ENCODE data around the gene C5orf46. TPM values are rescaled to one million over a fixed set of nuclear protein-coding genes. Genes with fewer than 3 reads are reported as not detected.

C5orf46 gene
- polyA plus RNA-seq, 1 of the 3 experiments (the other 2 are of a cell fraction) = 4.1 TPM

GRCh38 chr5:147920420-147921030, 14.2 kb upstream of the C5orf46 start:
- TF ChIP-seq RXRA (IDR thresholded peaks at IDR 0.05; ENCODE audit: borderline replicate concordance, low read depth) (no peak), FOXJ3 (CRISPR knock-in tag; IDR thresholded peaks at IDR 0.05) (no peak)
- H4K20me1 ChIP-seq (ENCODE audit: insufficient read depth) = no peaks in the 10 kb centered on the region
- no peaks in the 10 kb centered on the region for H3K9me2 ChIP-seq
- no peaks in the 10 kb centered on the region for H3K36me3 ChIP-seq (replicated peaks in 1 of 2; ENCODE audit: control insufficient read depth in 1 of 2, insufficient read depth in 2 of 2, low read length in 1 of 2)
- ChIA-PET CTCF (no interaction called here), POLR2A (no interaction called here)
- H3K9me3 ChIP-seq = no peaks in the 10 kb centered on the region
- no peak overlapping the region for H3K4me3 ChIP-seq (ENCODE audit: low read depth in 2 of 2, low read length in 1 of 2)
- no peak overlapping the region for H2AFZ ChIP-seq (ENCODE audit: low read depth)
- DNase-seq = no peak
- H3K27ac ChIP-seq (ENCODE audit: low read depth in 2 of 2, low read length in 1 of 2) = no peak overlapping the region
- 65% methylated on average over 4 of the region's 4 CpGs for WGBS (ENCODE audit: low lambda C conversion rate)
- H3K27me3 ChIP-seq (ENCODE audit: insufficient read depth) = no peaks in the 10 kb centered on the region
- no peaks in the 10 kb centered on the region for H3F3A ChIP-seq (replicated peaks; ENCODE audit: insufficient read depth)
- no peaks in the 10 kb centered on the region for H3K79me2 ChIP-seq (ENCODE audit: insufficient read depth)
- H3K4me1 ChIP-seq (ENCODE audit: control insufficient read depth in 1 of 2, insufficient read depth in 2 of 2, low read depth in 1 of 2, low read length in 1 of 2) = peaks cover 0 to 8% of the 10 kb centered on the region in 2 experiments; a peak in 1 of 4 replicates
- no peak overlapping the region for H3K4me2 ChIP-seq
- no peak overlapping the region for H3K9ac ChIP-seq

DNA sequence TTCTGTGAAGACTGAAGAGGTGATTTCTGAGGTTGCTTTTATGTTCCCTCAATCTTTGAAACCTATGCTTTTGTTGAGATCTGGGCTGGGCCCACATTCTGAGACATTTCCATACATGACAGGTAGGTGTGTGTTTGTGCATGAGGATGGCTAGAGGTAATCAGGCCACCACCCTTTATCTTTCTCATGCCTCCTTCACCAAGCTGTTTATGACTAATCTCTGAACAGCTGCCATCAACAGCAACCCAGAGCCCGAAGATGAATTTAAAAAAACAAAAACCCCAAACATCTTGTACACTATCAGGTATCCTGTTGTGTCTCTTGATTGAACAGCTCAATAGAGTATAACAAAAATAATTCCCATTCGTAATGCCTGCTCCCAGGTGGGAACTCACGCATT, 12.6 kb upstream of the C5orf46 start:
- H3K4me2 ChIP-seq = no peak overlapping the region
- POLR2A ChIA-PET = no interaction called here
- H3K9ac ChIP-seq = no peak overlapping the region
- CTCF ChIA-PET = interaction anchor here (0.9 to 1.9 kb wide), 2 partner anchors 16 to 32 kb away, joined by 3 to 6 read pairs; no protein-coding TSS in a partner anchor
- no peaks in the 10 kb centered on the region for H4K20me1 ChIP-seq (ENCODE audit: insufficient read depth)
- peaks cover 2% of the 10 kb centered on the region for H3F3A ChIP-seq (replicated peaks; ENCODE audit: insufficient read depth)
- no peaks in the 10 kb centered on the region for H3K9me2 ChIP-seq
- H3K4me1 ChIP-seq (ENCODE audit: control insufficient read depth in 1 of 2, insufficient read depth in 2 of 2, low read depth in 1 of 2, low read length in 1 of 2) = peaks cover 0 to 8% of the 10 kb centered on the region in 2 experiments; a peak in 1 of 4 replicates
- H2AFZ ChIP-seq (ENCODE audit: low read depth) = no peak overlapping the region
- H3K79me2 ChIP-seq (ENCODE audit: insufficient read depth) = no peaks in the 10 kb centered on the region
- no peaks in the 10 kb centered on the region for H3K36me3 ChIP-seq (replicated peaks in 1 of 2; ENCODE audit: control insufficient read depth in 1 of 2, insufficient read depth in 2 of 2, low read length in 1 of 2)
- DNase-seq = no peak
- H3K9me3 ChIP-seq = no peaks in the 10 kb centered on the region
- H3K27ac ChIP-seq (ENCODE audit: low read depth in 2 of 2, low read length in 1 of 2) = no peak overlapping the region
- TF ChIP-seq GATA2 (CRISPR knock-in tag; IDR thresholded peaks at IDR 0.05) (no peak), YY1 (IDR thresholded peaks at IDR 0.05; ENCODE audit: low read depth) (no peak), MEF2A (IDR thresholded peaks at IDR 0.05; ENCODE audit: borderline replicate concordance, low read depth) (no peak), RAD21 (IDR thresholded peaks at IDR 0.05; ENCODE audit: low read length) (no peak), RCOR1 (IDR thresholded peaks at IDR 0.05; ENCODE audit: low read length) (no peak)
- TF ChIP-seq, protein P1, sequence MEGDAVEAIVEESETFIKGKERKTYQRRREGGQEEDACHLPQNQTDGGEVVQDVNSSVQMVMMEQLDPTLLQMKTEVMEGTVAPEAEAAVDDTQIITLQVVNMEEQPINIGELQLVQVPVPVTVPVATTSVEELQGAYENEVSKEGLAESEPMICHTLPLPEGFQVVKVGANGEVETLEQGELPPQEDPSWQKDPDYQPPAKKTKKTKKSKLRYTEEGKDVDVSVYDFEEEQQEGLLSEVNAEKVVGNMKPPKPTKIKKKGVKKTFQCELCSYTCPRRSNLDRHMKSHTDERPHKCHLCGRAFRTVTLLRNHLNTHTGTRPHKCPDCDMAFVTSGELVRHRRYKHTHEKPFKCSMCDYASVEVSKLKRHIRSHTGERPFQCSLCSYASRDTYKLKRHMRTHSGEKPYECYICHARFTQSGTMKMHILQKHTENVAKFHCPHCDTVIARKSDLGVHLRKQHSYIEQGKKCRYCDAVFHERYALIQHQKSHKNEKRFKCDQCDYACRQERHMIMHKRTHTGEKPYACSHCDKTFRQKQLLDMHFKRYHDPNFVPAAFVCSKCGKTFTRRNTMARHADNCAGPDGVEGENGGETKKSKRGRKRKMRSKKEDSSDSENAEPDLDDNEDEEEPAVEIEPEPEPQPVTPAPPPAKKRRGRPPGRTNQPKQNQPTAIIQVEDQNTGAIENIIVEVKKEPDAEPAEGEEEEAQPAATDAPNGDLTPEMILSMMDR (IDR thresholded peaks at IDR 0.05) = no peak
- WGBS (ENCODE audit: low lambda C conversion rate) = 55% methylated on average over 3 of the region's 3 CpGs
- H3K27me3 ChIP-seq (ENCODE audit: insufficient read depth) = no peaks in the 10 kb centered on the region
- H3K4me3 ChIP-seq (ENCODE audit: low read depth in 2 of 2, low read length in 1 of 2) = no peak overlapping the region

DNA sequence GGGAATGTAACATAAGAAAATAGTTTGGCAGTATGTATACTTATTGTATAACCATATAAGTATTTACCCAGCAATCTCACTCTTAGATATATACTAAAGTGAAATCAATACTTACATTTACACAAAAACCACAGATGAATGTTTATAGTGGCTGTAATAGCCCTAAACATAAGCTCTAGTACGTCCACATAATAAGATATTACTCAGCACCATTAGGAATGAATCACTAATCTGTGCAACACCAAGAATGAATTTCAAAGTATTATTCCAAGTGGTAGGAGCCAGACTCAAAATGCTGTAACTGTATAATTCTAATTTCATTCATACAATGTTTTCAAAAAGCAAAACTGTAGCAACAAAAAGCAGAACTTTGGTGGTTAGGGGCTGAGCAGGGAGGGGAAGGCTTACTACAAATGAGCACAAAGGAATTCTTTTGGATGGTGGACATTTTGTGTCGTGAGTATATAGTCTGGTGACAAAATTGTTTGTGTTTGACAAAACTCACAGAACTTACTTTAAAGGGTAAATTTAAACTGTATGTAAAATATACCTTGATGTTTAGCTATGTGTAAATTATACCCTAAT, 11.9 kb upstream of the C5orf46 start:
- Histone ChIP-seq H3K9me2 (no peaks in the 10 kb centered on the region), H3K9me3 (no peaks in the 10 kb centered on the region), H4K20me1 (ENCODE audit: insufficient read depth) (no peaks in the 10 kb centered on the region), H3K36me3 (replicated peaks in 1 of 2; ENCODE audit: control insufficient read depth in 1 of 2, insufficient read depth in 2 of 2, low read length in 1 of 2) (no peaks in the 10 kb centered on the region), H3K4me3 (ENCODE audit: low read depth in 2 of 2, low read length in 1 of 2) (no peak overlapping the region), H3K79me2 (ENCODE audit: insufficient read depth) (no peaks in the 10 kb centered on the region), H3K4me1 (ENCODE audit: control insufficient read depth in 1 of 2, insufficient read depth in 2 of 2, low read depth in 1 of 2, low read length in 1 of 2) (peaks cover 0 to 8% of the 10 kb centered on the region in 2 experiments; a peak in 1 of 4 replicates), H3K27me3 (ENCODE audit: insufficient read depth) (no peaks in the 10 kb centered on the region), H2AFZ (ENCODE audit: low read depth) (no peak overlapping the region), H3K4me2 (no peak overlapping the region), H3K27ac (ENCODE audit: low read depth in 2 of 2, low read length in 1 of 2) (peak overlapping the region in 1 of 2 experiments; percentile 30; a peak in 1 of 4 replicates), H3F3A (replicated peaks; ENCODE audit: insufficient read depth) (peaks cover 3% of the 10 kb centered on the region), H3K9ac (no peak overlapping the region)
- 27% methylated on average over 2 of the region's 2 CpGs for WGBS (ENCODE audit: low lambda C conversion rate)
- DNase-seq = no peak
- CTCF ChIA-PET = interaction anchor here (0.6 to 1.9 kb wide), 2 partner anchors 17 to 190 kb away, joined by 3 to 6 read pairs; no protein-coding TSS in a partner anchor
- POLR2A ChIA-PET = no interaction called here
- TF ChIP-seq, protein P1 (IDR thresholded peaks at IDR 0.05) = no peak
- no peak for TF ChIP-seq FOSL2 (IDR thresholded peaks at IDR 0.05; ENCODE audit: borderline replicate concordance, low read depth)
- no peak for TF ChIP-seq RXRA (IDR thresholded peaks at IDR 0.05; ENCODE audit: borderline replicate concordance, low read depth)
- TF ChIP-seq MXI1 (IDR thresholded peaks at IDR 0.05; ENCODE audit: low read depth, low read length) = no peak
- TF ChIP-seq JUND (IDR thresholded peaks at IDR 0.05) = no peak
- no peak for TF ChIP-seq ZBTB33 (IDR thresholded peaks at IDR 0.05; ENCODE audit: borderline replicate concordance, low read depth)
- no peak for TF ChIP-seq TEAD4 (IDR thresholded peaks at IDR 0.05; ENCODE audit: borderline replicate concordance, insufficient read depth)
- no peak for TF ChIP-seq TAF1 (IDR thresholded peaks at IDR 0.05; ENCODE audit: borderline replicate concordance, low read depth, low read length)
- TF ChIP-seq ELF1 (IDR thresholded peaks at IDR 0.05) = no peak
